ENCODE measurements around the gene CDKN3.
A peak's percentile ranks its signal among the peaks of the same experiment; 100 is the strongest.

CDKN3 gene, protein sequence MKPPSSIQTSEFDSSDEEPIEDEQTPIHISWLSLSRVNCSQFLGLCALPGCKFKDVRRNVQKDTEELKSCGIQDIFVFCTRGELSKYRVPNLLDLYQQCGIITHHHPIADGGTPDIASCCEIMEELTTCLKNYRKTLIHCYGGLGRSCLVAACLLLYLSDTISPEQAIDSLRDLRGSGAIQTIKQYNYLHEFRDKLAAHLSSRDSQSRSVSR

DNA sequence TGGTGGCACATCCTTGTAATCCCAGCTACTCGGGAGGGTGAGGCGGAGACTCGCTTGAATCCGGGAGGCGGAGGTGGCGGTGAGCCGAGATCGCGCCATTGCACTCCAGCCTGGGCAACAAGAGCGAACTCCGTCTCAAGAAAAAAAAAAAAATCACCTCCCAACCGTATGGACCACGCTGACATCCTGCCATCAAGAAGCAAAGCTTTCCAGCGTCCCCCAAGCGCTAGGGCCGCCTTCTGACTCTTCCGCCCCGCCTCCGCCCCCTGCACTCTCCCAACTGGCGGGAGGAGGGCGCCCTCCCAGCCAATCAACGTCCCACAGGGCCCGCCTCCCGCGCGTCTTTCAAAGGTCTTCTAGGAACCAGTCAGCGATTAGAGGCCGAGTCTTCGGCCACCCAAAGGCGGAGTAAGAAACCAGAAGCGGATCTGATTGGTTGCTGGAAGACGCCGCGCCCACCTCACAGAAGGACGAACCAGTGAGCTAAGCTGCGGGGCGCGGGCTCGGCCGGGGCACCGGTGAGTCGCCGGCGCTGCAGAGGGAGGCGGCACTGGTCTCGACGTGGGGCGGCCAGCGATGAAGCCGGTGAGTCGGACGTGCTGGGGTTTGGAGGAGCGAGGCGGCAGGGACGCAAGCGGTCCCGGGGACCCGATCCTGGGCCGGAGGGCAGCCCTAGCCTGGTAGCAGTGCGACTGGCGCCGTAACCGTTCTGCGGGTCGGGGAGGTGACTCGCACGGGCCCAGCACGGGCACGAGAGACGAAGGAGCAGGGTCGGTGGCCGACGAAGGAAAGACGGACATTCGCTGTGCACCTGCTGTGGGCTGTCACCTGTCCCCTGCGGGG is at the start of gene CDKN3:
TSS of gene CDKN3 (plus strand) at position 515 of the 843 bp plus-strand sequence. CDS start at position 577, 62 bp downstream.
- Histone ChIP-seq H3K36me3 (ENCODE audit: insufficient read depth, low read length) (peaks cover 4% of the 10 kb centered on the region; the same call in 1 of the 2 replicates), H3K4me1 (ENCODE audit: insufficient read depth, low read length) (peaks cover 5% of the 10 kb centered on the region; the same call in 1 of the 2 replicates), H3K9me3 (ENCODE audit: control insufficient read depth, insufficient read depth, low read length) (no peaks in the 10 kb centered on the region), H3K9ac (ENCODE audit: low read depth, low read length) (peak within 1 kb of the TSS; percentile 73)

DNA sequence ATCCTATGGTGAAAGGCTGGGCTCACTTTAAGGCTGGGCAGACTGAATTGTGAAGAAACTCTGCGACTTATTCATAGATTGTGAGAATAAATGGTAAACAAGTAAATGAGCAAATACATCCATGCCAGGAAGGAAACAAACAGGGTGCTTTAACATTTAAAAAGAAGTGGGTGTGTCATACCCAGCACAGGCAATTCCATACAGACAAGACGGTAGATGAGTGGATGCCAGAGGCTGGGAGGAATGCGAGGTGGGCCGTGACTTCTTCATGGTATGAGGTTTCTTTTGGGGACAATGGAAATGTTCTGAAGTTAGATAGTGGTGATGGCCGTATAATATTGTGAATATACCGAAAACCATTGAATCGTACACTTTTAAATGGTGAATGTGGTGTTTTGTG is 49.8 kb upstream of the CDKN3 start:
- Histone ChIP-seq H3K4me1 (ENCODE audit: insufficient read depth, low read length) (peaks cover 9% of the 10 kb centered on the region), H3K36me3 (ENCODE audit: insufficient read depth, low read length) (no peaks in the 10 kb centered on the region), H3K9me3 (ENCODE audit: control insufficient read depth, insufficient read depth, low read length) (no peaks in the 10 kb centered on the region), H3K9ac (ENCODE audit: low read depth, low read length) (no peak overlapping the region)

GRCh38 chr14:54348001-54348611 is 48.7 kb upstream of the CDKN3 start:
- Histone ChIP-seq H3K9ac (ENCODE audit: low read depth, low read length) (no peak overlapping the region), H3K36me3 (ENCODE audit: insufficient read depth, low read length) (no peaks in the 10 kb centered on the region), H3K4me1 (ENCODE audit: insufficient read depth, low read length) (peaks cover 9% of the 10 kb centered on the region), H3K9me3 (ENCODE audit: control insufficient read depth, insufficient read depth, low read length) (no peaks in the 10 kb centered on the region)

GRCh38 chr14:54348923-54349620 is 47.7 kb upstream of the CDKN3 start:
- H3K9me3 ChIP-seq (ENCODE audit: control insufficient read depth, insufficient read depth, low read length): peaks cover 8% of the 10 kb centered on the region
- H3K9ac ChIP-seq (ENCODE audit: low read depth, low read length): no peak overlapping the region
- H3K4me1 ChIP-seq (ENCODE audit: insufficient read depth, low read length): peaks cover 9% of the 10 kb centered on the region
- H3K36me3 ChIP-seq (ENCODE audit: insufficient read depth, low read length): no peaks in the 10 kb centered on the region

- no peak overlapping the region for H3K9ac ChIP-seq (ENCODE audit: low read depth, low read length)
- peaks cover 9% of the 10 kb centered on the region for H3K4me1 ChIP-seq (ENCODE audit: insufficient read depth, low read length)
- peaks cover 12% of the 10 kb centered on the region for H3K9me3 ChIP-seq (ENCODE audit: control insufficient read depth, insufficient read depth, low read length)
- H3K36me3 ChIP-seq (ENCODE audit: insufficient read depth, low read length): no peaks in the 10 kb centered on the region
These were observed 47.1 kb upstream of the CDKN3 start for GRCh38 chr14:54349713-54350112.

- H3K9me3 ChIP-seq (ENCODE audit: control insufficient read depth, insufficient read depth, low read length): peaks cover 12% of the 10 kb centered on the region
- peaks cover 9% of the 10 kb centered on the region for H3K4me1 ChIP-seq (ENCODE audit: insufficient read depth, low read length)
- H3K9ac ChIP-seq (ENCODE audit: low read depth, low read length): no peak overlapping the region
- H3K36me3 ChIP-seq (ENCODE audit: insufficient read depth, low read length): no peaks in the 10 kb centered on the region
These were observed 46.6 kb upstream of the CDKN3 start for GRCh38 chr14:54350203-54350602.

DNA sequence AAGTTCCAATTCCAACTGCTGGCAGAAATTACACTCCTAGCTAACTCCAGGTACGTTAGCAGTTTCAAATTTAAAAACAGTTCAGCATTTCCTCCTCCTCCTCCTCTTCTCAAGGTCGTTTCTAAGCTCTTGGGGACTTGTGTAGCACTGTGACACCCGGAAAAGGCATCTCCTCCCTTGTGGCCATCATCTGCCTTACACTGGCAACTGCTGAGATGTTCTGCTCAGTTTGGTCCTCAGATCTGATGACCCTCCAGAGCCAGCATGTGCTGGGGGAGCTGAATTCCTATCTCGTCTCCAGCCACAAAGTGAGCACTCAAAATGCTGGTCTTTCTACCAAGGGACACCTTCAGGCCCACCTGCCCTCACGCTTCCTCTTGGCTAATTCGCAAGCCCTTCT is 43.5 kb upstream of the CDKN3 start:
- peaks cover 12% of the 10 kb centered on the region for H3K9me3 ChIP-seq (ENCODE audit: control insufficient read depth, insufficient read depth, low read length)
- H3K9ac ChIP-seq (ENCODE audit: low read depth, low read length): no peak overlapping the region
- no peaks in the 10 kb centered on the region for H3K4me1 ChIP-seq (ENCODE audit: insufficient read depth, low read length)
- no peaks in the 10 kb centered on the region for H3K36me3 ChIP-seq (ENCODE audit: insufficient read depth, low read length)

- Histone ChIP-seq H3K4me1 (ENCODE audit: insufficient read depth, low read length) (no peaks in the 10 kb centered on the region), H3K36me3 (ENCODE audit: insufficient read depth, low read length) (no peaks in the 10 kb centered on the region), H3K9me3 (ENCODE audit: control insufficient read depth, insufficient read depth, low read length) (peaks cover 12% of the 10 kb centered on the region), H3K9ac (ENCODE audit: low read depth, low read length) (no peak overlapping the region)
These were observed 43.1 kb upstream of the CDKN3 start for GRCh38 chr14:54353694-54354093.

DNA sequence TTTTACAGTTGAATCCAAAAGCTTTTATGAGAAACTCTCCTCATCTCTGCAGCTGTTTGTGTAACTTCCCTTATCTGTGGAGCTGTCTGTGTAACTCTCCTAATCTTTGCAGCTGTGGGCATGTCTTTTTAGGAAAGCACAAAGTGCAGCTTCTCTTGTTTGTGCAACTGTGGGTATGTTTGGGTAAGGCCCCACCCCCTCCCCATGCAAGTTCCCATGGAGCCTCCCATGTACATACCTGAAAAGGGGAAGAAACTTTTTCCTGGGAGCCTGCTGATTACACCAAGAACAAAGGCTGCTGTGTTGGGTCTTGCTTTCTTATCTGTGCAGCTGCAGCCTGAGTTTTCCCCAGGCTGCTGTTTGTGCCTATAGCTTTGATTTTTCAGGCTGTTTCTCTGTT is 42.7 kb upstream of the CDKN3 start:
- H3K9ac ChIP-seq (ENCODE audit: low read depth, low read length): no peak overlapping the region
- no peaks in the 10 kb centered on the region for H3K36me3 ChIP-seq (ENCODE audit: insufficient read depth, low read length)
- no peaks in the 10 kb centered on the region for H3K4me1 ChIP-seq (ENCODE audit: insufficient read depth, low read length)
- peaks cover 12% of the 10 kb centered on the region for H3K9me3 ChIP-seq (ENCODE audit: control insufficient read depth, insufficient read depth, low read length)

GRCh38 chr14:54354968-54355641 is 41.7 kb upstream of the CDKN3 start:
- Histone ChIP-seq H3K9ac (ENCODE audit: low read depth, low read length) (no peak overlapping the region), H3K4me1 (ENCODE audit: insufficient read depth, low read length) (no peaks in the 10 kb centered on the region), H3K36me3 (ENCODE audit: insufficient read depth, low read length) (no peaks in the 10 kb centered on the region), H3K9me3 (ENCODE audit: control insufficient read depth, insufficient read depth, low read length) (peaks cover 12% of the 10 kb centered on the region)

DNA sequence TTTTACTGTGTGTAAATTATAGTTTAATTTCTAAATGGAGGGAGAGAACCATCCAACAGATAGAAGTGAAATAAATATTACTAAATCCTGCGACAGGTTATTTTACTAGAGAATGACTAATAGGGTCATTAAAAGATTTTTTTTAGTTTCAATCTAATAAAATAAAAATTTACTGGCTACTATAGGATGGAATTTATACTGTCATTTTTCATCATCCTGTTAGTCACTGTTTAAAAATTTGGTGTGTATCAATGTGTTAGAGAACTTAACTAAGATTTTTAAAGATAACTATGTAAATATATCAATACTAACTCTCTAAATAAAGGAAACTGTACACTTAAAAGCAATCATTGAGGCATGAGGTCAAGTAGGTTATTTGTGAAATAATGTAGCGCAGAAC is 41.1 kb upstream of the CDKN3 start:
- Histone ChIP-seq H3K9me3 (ENCODE audit: control insufficient read depth, insufficient read depth, low read length) (peaks cover 12% of the 10 kb centered on the region), H3K4me1 (ENCODE audit: insufficient read depth, low read length) (peaks cover 2% of the 10 kb centered on the region; the same call in 1 of the 2 replicates), H3K9ac (ENCODE audit: low read depth, low read length) (no peak overlapping the region), H3K36me3 (ENCODE audit: insufficient read depth, low read length) (no peaks in the 10 kb centered on the region)

- Histone ChIP-seq H3K4me1 (ENCODE audit: insufficient read depth, low read length) (peaks cover 7% of the 10 kb centered on the region; the same call in 1 of the 2 replicates), H3K36me3 (ENCODE audit: insufficient read depth, low read length) (no peaks in the 10 kb centered on the region), H3K9me3 (ENCODE audit: control insufficient read depth, insufficient read depth, low read length) (peaks cover 12% of the 10 kb centered on the region), H3K9ac (ENCODE audit: low read depth, low read length) (no peak overlapping the region)
These were observed 40.6 kb upstream of the CDKN3 start for GRCh38 chr14:54356172-54356571.

DNA sequence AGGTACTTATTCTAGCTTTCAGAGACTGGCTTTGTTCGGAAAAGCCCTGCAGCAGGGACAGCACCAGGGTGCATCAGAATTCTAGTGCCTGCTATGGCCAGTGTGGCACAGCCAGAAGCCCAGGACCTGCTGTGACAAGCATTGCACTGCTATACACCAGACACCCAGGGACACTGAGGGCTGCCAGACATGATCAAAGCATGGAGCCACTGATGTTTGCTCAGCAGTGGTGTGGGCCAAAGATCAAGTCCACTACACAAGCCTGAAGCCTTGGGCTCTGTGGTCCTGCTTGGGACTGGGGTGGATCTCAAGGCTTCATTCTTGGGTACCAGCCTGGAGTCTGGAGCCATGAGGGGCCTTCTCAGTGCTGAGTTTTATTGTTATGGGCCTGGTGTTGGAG is 36.1 kb upstream of the CDKN3 start:
- no peak overlapping the region for H3K9ac ChIP-seq (ENCODE audit: low read depth, low read length)
- no peaks in the 10 kb centered on the region for H3K36me3 ChIP-seq (ENCODE audit: insufficient read depth, low read length)
- no peaks in the 10 kb centered on the region for H3K9me3 ChIP-seq (ENCODE audit: control insufficient read depth, insufficient read depth, low read length)
- peaks cover 38% of the 10 kb centered on the region for H3K4me1 ChIP-seq (ENCODE audit: insufficient read depth, low read length)

DNA sequence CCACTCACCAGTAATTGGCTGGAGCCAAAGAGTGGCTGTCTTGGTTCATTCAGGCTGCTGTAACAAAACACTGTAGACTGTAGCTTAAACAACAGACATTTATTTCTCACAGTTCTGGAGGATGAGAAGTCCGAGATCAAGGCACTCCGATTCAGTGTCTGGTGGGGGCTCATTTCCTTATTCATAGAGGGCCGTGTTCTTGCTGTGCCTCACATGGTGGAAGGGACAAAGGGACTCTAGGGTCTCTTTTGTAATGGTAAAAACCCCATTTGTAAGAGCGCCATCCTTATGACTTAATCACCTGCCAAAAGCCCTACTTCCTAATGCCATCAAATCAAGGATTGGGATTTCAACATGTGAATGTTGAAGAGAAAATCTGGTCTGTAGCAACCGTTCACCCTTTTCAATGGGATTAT is 34.7 kb upstream of the CDKN3 start:
- Histone ChIP-seq H3K4me1 (ENCODE audit: insufficient read depth, low read length) (peaks cover 44% of the 10 kb centered on the region), H3K9ac (ENCODE audit: low read depth, low read length) (no peak overlapping the region), H3K9me3 (ENCODE audit: control insufficient read depth, insufficient read depth, low read length) (no peaks in the 10 kb centered on the region)

More for the DNA sequence above, 34.7 kb upstream of the CDKN3 start:
- H3K36me3 ChIP-seq (ENCODE audit: insufficient read depth, low read length): no peaks in the 10 kb centered on the region

Data from ES-I3 (cell line).